ENCODE results near the gene TP73.

DNA sequence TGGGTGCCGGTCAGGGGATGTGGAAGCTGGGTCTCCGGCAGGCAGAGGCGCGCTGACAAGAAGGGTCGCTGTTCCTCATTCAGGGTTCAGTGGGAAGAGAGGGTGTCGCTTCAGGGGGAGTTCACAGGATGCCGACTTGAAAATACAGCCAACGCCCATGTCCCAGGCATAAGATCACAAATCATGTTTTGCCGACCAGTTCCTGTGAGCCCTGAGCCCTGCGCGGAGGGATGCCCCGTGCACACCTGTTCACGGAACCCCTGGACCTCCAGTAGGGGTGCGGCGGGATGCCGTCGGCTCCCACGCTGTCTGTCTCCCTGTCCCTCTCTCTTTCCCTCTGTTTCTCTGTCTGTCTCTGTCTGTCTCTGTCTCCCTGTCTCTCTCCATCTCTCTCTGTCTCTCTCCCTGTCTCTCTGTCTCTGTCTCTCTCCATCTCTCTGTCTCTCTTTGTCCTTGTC lies 26.8 kb downstream of the TP73 start:
- TF ChIP-seq, protein P1, sequence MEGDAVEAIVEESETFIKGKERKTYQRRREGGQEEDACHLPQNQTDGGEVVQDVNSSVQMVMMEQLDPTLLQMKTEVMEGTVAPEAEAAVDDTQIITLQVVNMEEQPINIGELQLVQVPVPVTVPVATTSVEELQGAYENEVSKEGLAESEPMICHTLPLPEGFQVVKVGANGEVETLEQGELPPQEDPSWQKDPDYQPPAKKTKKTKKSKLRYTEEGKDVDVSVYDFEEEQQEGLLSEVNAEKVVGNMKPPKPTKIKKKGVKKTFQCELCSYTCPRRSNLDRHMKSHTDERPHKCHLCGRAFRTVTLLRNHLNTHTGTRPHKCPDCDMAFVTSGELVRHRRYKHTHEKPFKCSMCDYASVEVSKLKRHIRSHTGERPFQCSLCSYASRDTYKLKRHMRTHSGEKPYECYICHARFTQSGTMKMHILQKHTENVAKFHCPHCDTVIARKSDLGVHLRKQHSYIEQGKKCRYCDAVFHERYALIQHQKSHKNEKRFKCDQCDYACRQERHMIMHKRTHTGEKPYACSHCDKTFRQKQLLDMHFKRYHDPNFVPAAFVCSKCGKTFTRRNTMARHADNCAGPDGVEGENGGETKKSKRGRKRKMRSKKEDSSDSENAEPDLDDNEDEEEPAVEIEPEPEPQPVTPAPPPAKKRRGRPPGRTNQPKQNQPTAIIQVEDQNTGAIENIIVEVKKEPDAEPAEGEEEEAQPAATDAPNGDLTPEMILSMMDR (IDR thresholded peaks at IDR 0.05) = no peak
- no peak for TF ChIP-seq POLR2A (IDR thresholded peaks at IDR 0.05)

Data from right lobe of liver (tissue), 4 donors.